HG03097 (cell line): ENCODE data around the gene HS6ST3.
"Not testable (repeated sequence)": the region's sequence is repeated elsewhere in the genome, so short reads cannot be mapped to it uniquely, and the experiment has no call there.

Source experiments
- ATAC-seq: cut with Tn5 transposase; IDR thresholded peaks from one replicate; pipeline ENCODE4 v1.9.1; 2021; ENCODE audit not compliant: unreplicated experiment, low FRiP score

HS6ST3 gene

DNA sequence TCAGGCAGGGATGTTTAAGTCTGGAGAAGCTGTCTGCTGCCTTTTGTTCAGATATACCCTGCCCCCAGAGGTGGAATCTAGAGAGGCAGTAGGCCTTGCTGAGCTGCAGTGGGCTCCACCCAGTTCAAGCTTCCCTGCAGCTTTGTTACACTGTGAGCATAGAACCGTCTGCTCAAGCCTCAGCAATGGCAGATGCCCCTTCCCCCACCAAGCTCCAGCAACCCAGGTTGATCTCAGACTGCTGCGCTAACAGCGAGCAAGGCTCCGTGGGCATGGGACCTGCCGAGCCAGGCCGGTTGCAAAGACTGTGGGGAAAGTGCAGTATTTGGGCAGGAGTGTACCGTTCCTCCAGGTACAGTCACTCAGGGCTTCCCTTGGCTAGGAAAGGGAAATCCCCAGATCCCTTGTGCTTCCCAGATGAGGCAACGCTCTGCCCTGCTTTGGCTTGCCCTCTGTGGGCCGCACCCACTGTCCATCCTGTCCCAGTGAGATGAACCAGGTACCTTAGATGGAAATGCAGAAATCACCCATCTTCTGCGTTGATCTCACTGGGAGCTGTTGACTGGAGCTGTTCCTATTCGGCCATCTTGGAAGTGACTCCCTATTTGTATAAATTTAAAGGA is 434.6 kb downstream of the HS6ST3 start:
- ATAC-seq: not testable (repeated sequence)

- no peak for ATAC-seq
Measured at GRCh38 chr13:96525715-96526114, 435.8 kb downstream of the HS6ST3 start.

- no peak for ATAC-seq
Measured at GRCh38 chr13:96527497-96527896, 437.6 kb downstream of the HS6ST3 start.

DNA sequence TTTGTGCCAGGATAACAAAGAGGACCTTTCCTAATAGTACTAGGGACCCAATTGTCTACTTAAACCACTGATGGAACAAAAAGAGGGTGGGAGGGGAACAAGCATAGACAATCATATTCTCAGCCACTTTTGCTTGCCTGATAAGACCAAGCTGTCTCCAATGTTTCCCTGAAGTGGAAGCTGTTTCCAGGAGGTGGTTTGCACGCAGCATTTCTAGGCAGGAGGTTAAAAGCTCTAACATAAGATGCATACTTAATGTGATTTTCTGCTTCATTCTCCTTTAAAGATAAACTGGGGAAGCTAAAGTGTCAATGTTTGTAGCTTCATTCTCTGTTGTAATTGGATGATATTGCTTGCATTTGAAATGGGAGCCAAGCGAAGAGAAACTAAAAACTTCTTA is 442.9 kb downstream of the HS6ST3 start:
- no peak for ATAC-seq

DNA sequence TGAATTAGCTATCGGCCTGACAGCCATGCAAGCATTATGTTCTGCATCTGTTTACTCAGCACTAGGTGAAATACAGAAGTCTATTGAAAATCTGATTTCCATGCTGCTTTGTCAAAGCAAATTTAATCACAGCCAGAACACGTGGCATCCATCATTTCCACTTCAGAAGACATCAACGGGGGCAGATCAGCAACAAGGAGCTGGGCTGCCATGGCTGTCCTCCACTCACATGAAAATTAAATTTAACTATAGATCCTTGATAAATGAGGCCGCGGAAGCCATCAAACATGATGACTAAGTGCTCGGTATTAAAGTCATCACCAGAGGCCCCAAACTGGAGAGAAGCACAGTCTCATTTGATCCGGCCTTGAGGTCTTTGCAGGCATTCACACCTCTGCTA is 443.5 kb downstream of the HS6ST3 start:
- ATAC-seq: no peak

GRCh38 chr13:96539791-96540190 is 449.9 kb downstream of the HS6ST3 start:
- no peak for ATAC-seq

GRCh38 chr13:96540670-96541069 is 450.8 kb downstream of the HS6ST3 start:
- ATAC-seq: no peak

DNA sequence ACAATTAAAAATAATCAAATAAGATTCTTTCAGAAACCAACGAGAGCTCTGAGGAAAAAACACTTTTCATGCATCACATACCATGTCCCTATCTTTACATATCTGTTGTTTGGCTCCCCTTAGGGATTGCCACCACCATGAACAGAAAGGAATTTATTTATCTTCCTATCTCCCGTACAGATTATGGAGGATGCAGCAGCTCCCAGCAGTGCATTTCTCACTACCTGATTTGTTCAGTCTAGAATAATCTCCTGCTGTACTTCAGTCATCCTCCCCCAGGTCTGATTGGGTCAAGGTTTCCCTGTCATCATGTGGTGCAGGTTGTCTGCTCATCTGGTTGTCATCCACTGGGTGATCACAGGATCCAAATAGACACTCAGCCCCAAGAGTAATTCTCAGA is 453.1 kb downstream of the HS6ST3 start:
- ATAC-seq: no peak

GRCh38 chr13:96544957-96545356 is 455.1 kb downstream of the HS6ST3 start:
- no peak for ATAC-seq

- no peak for ATAC-seq
Measured at GRCh38 chr13:96546463-96546862, 456.6 kb downstream of the HS6ST3 start.

DNA sequence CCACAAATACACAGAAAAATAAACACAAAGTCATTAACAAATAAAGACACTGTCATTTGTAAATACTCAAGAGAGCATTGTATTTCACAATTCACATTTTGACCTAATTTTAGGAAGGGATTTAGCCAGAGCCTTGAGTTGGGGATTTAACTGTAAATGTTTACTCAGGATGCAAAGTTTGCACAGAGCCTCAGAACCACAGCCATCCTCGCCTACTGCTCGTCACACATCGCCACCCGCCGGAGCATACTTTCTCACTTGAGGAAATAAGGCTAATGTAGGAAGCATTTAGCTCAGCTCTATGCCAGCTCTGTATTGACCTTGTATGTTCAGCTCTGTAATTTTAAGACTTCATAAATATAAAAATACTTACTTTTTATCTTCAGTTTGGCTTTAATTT is 461.6 kb downstream of the HS6ST3 start:
- ATAC-seq: no peak

GRCh38 chr13:96552559-96552958 is 462.7 kb downstream of the HS6ST3 start:
- no peak for ATAC-seq

DNA sequence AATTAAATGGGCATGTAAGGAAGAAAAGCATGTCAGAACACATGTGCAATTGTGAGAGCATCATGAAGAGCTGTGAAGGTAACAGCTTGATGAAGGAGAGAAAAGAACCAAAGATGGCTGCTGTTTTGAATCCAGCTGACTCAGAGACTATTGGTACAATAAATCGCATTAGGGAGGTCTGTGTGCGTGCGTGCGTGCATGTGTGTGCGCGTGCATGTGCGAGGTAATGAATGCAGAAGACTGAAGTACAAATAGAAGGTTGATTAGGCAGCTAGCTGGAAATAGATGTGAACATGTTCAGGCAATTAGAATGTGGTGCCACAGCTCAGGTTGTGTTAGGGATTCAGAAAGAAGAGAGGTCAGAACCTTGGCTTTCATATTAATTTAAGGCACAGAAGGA is 463.9 kb downstream of the HS6ST3 start:
- no peak for ATAC-seq

- no peak for ATAC-seq
Measured at GRCh38 chr13:96573563-96573962, 483.7 kb downstream of the HS6ST3 start.

- ATAC-seq: no peak
Measured at GRCh38 chr13:96575423-96576320, 485.8 kb downstream of the HS6ST3 start.

- no peak for ATAC-seq
Measured at GRCh38 chr13:96581741-96582140, 491.8 kb downstream of the HS6ST3 start.

DNA sequence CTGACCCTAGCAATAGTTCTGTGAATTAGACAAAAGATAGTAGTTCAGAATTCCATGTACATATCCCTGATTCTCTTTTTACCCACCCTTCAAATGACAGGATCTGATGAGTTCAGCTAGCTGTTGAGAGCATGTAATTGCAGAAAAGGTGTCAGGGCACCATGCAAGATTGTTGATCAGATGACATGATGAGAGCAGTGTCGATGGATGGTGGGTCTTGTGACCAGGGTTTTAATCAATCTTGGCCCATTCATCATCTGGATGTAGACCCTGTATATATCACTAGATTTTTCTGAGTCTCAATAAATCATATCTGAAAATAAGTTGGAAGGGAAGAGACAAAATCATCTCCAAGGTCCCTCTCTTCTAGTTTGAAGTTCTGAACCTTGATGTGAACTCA is 525.3 kb downstream of the HS6ST3 start:
- no peak for ATAC-seq

GRCh38 chr13:96617528-96617927 is 527.6 kb downstream of the HS6ST3 start:
- no peak for ATAC-seq

GRCh38 chr13:96621634-96622183 is 531.8 kb downstream of the HS6ST3 start:
- no peak for ATAC-seq

GRCh38 chr13:96629331-96629730 is 539.4 kb downstream of the HS6ST3 start:
- ATAC-seq: no peak

DNA sequence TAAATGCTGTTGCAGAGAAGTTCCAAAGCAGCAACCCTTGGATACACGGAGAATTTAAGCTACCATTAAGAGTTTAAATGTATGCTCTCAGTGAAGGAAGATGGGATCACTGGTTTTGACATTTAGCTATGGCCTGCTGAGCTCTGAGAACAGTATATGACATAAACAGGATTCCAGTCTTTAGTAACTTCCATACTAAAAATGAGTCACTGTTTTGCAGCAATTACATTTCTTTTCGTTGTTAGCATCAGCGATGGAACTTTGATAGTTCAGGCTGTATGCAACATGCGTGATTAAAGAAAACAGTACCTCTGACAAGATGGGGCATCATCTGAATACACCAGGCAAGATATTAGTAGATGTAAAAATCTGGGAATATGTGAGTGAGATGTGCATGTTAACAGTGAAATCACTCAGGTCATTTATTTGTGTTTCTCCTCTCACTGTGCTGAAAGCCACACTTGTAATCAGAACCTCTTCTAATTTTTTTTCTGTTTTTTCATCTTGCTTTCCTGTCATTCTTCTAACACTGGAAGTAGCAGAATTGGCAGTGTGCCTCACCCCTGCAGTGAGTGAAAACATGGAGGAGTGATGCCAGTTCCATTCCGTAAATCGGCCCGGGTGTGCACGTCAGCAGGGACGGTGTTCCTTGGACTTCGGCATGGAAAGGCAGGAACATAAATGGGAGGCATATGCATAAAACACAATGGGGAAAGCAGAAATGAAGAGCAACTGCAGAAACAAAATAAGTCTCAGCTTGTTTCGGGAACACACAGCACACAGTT is 542.8 kb downstream of the HS6ST3 start:
- ATAC-seq: no peak
